RWPE1 (cell line): Measurements from ENCODE around the gene GTF2E1.

Experiments
- CTCF ChIA-PET: fragments of 350-600 bp; sonication (Branson Sonifier 250); formaldehyde crosslinking; extraction: SDS; loops from one replicate; lab custom pipeline; 2021; lab: Yijun Ruan, JAX
- POLR2A ChIA-PET: fragments of 400-600 bp; formaldehyde crosslinking; extraction: SDS; loops from one replicate; lab custom pipeline; 2020; ENCODE audit warnings: antibody characterized with exemption; ENCODE audit not compliant: low non-redundant PET; lab: Yijun Ruan, JAX
- DNase-seq: peaks from one replicate; pipeline ENCODE4 v3.0.0; 2012; ENCODE audit warnings: low spot score
- H3K27ac ChIP-seq: fragments of 450-650 bp; 2 replicates; pipeline ENCODE4 v1.5.1; 2017
- TF ChIP-seq, protein P1 (sequence below): fragments of 450-650 bp; conservative IDR thresholded peaks from 2 replicates; pipeline ENCODE4 v1.5.1; 2017; ENCODE audit warnings: low read depth, mild to moderate bottlenecking

GTF2E1 gene

DNA sequence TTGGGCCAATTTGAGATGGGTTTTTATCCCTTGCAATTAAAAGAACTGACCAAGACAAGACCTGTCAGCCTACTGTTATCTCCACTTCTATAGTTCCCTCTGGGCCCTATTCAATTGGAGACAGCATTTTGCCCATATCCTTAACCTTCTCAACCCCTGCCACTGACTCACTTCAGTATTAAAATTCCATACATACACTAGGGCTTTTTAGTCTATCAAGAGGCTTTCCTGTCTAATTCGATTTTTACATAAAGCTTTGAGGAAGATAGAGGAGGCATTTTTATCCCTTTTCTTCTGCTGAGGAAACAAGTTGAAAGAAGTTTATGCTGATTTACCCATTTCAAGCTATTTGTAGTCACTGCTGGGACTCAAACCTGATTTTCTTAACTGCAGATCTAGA, 51.1 kb downstream of the GTF2E1 start:
- H3K27ac ChIP-seq: no peak overlapping the region
- DNase-seq: no peak
- ChIA-PET POLR2A (interaction anchor here (0.7 kb wide), 1 partner anchor 198 kb away, joined by 5 read pairs; no protein-coding TSS in a partner anchor), CTCF (interaction anchor here (0.7 to 1.4 kb wide), 4 partner anchors 227 to 235 kb away, joined by 3 to 7 read pairs (median 4); no protein-coding TSS in a partner anchor)
- TF ChIP-seq, protein P1, sequence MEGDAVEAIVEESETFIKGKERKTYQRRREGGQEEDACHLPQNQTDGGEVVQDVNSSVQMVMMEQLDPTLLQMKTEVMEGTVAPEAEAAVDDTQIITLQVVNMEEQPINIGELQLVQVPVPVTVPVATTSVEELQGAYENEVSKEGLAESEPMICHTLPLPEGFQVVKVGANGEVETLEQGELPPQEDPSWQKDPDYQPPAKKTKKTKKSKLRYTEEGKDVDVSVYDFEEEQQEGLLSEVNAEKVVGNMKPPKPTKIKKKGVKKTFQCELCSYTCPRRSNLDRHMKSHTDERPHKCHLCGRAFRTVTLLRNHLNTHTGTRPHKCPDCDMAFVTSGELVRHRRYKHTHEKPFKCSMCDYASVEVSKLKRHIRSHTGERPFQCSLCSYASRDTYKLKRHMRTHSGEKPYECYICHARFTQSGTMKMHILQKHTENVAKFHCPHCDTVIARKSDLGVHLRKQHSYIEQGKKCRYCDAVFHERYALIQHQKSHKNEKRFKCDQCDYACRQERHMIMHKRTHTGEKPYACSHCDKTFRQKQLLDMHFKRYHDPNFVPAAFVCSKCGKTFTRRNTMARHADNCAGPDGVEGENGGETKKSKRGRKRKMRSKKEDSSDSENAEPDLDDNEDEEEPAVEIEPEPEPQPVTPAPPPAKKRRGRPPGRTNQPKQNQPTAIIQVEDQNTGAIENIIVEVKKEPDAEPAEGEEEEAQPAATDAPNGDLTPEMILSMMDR: no peak

DNA sequence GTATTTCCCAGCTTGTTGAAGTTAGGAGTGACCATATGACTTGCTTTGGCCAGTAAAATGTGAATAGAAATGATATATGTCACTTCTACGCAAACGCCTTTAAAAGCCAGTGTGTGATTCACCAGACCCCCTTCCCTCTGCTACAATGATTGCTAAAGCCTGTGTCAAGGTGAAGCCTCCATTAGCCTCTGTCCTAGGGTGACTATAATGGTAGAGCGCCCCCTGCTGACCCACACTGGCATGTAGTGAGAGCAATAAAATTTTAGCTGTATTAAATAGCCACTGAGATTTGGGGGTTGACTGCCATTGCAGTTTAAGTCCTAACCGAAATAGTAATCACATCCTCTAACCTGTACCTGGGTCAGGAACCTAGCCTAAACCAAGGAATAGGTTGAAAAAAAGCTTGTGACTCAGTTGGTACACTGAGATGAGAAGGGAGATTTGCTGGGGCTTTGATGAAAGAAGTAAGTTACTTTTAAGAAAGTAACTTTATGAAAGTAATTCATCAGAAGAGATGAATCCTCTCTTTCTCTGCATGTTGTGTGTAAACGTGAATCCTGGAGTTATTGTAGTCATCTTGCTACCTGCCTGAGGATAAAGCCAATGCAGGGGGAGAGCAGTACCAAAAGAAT, 52.6 kb downstream of the GTF2E1 start:
- ChIA-PET POLR2A (no interaction called here), CTCF (interaction anchor here (0.5 to 1.4 kb wide), 13 partner anchors 11 to 238 kb away, joined by 3 to 9 read pairs (median 4); no protein-coding TSS in a partner anchor)
- H3K27ac ChIP-seq: no peak overlapping the region
- TF ChIP-seq, protein P1: peak; percentile 50
- peak; percentile 34 for DNase-seq

DNA sequence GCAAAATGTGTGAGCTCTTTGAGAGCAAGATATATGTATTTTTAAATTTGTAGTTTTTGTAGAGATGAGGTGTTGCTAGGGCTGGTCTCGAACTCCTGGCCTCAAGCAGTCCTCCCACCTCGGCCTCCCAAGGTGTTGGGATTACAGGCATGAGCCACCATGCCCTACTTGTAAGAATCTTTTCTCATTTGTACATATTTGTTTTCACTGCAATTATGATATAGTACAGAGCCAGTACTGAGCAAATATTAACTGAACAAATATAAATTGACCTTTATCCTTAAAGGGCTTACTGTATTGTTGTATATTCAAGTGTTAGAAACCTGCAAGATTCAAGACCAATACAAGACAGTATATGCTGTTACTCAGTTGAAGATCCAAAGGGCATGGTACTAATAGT, 53.4 kb downstream of the GTF2E1 start:
- H3K27ac ChIP-seq: no peak overlapping the region
- ChIA-PET POLR2A (no interaction called here), CTCF (interaction anchor here (0.6 to 0.9 kb wide), 4 partner anchors 39 to 237 kb away, joined by 3 to 4 read pairs (median 3); no protein-coding TSS in a partner anchor)
- no peak for DNase-seq
- TF ChIP-seq, protein P1: no peak

DNA sequence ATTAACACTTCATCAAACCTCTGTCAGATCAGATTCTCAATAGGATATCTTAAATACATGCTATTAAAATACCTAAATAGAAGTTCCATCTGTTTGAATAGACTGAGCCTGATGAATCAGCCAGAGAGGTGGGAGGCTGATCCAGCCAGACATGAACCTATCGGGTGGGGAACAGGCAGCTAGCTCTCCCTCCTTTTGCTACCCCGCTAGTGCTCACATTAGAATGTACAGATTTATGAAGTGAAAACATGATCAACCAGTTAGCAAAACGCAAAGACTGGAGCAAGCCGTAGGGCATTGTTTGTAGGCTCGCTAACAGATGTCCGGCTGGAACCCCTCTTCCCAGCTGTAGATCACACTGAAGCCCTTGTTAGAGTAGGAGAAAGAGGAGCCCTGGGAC, 54.4 kb downstream of the GTF2E1 start:
- no peak for DNase-seq
- no peak overlapping the region for H3K27ac ChIP-seq
- ChIA-PET POLR2A (no interaction called here), CTCF (no interaction called here)
- TF ChIP-seq, protein P1: no peak

DNA sequence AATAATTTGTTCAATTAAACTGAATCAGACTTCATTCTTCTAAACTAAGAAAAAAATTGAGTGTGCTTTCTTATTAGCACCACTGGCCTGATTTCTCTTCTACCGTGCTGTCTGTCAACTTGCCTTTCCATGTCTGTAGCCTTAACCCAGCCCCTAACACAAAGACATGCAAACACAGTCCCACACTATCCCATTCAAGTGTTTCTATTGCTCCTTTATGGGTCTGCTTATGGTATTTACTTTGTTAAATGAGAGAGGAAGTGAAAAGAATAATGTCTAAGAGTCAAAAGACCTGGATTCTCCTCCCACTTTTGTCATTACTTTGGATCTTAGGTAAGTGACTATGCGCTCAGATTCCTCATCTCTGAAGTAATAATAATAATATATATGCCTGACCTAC, 55.3 kb downstream of the GTF2E1 start:
- POLR2A ChIA-PET: no interaction called here
- TF ChIP-seq, protein P1: no peak

DNA sequence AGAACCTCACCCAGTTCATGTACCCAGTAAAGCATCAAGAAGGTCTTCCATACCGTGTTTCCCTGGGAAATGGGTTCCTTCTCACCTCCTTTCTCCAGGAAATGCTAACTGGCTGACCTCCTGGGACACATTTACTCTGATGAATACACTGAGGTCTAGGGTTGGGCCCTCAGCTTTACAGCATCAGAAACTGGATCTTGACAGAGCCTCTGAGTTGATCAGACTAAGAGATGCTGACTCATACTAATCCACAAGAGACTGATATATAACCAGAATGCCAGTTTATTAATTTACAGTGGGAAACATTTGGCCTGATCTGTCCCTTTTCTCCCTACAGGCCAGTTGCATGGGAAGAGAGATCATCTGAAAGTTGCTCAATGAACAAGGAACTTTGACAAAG, 55.8 kb downstream of the GTF2E1 start:
- POLR2A ChIA-PET: no interaction called here
- H3K27ac ChIP-seq: no peak overlapping the region
- no peak for DNase-seq
- CTCF ChIA-PET: no interaction called here
- TF ChIP-seq, protein P1: no peak

More for the DNA sequence above, 55.3 kb downstream of the GTF2E1 start:
- H3K27ac ChIP-seq: no peak overlapping the region
- CTCF ChIA-PET: no interaction called here
- no peak for DNase-seq
